Measurements from ENCODE around the gene TSPAN17.
"Not testable (repeated sequence)": the region's sequence is repeated elsewhere in the genome, so short reads cannot be mapped to it uniquely, and the experiment has no call there.

Gene TSPAN17

GRCh38 chr5:176694631-176695030 lies 47.3 kb downstream of the TSPAN17 start:
- Histone ChIP-seq H3K36me3 (ENCODE audit: control insufficient read depth, insufficient read depth, low read length) (no peaks in the 10 kb centered on the region), H3K4me3 (ENCODE audit: low read depth, low read length) (no peak overlapping the region), H3K9me3 (ENCODE audit: control insufficient read depth, insufficient read depth, low read length) (no peaks in the 10 kb centered on the region), H3K4me1 (ENCODE audit: control insufficient read depth, insufficient read depth, low read length) (peaks cover 25% of the 10 kb centered on the region), H3K27me3 (ENCODE audit: control insufficient read depth, insufficient read depth, low read length) (no peaks in the 10 kb centered on the region), H3K9ac (ENCODE audit: low read depth, low read length) (no peak overlapping the region)

GRCh38 chr5:176695073-176695472 lies 47.8 kb downstream of the TSPAN17 start:
- no peaks in the 10 kb centered on the region for H3K36me3 ChIP-seq (ENCODE audit: control insufficient read depth, insufficient read depth, low read length)
- H3K4me3 ChIP-seq (ENCODE audit: low read depth, low read length), result no peak overlapping the region
- no peak overlapping the region for H3K9ac ChIP-seq (ENCODE audit: low read depth, low read length)
- no peaks in the 10 kb centered on the region for H3K9me3 ChIP-seq (ENCODE audit: control insufficient read depth, insufficient read depth, low read length)
- no peaks in the 10 kb centered on the region for H3K27me3 ChIP-seq (ENCODE audit: control insufficient read depth, insufficient read depth, low read length)
- H3K4me1 ChIP-seq (ENCODE audit: control insufficient read depth, insufficient read depth, low read length), result peaks cover 26% of the 10 kb centered on the region

GRCh38 chr5:176697267-176697933 lies 50.1 kb downstream of the TSPAN17 start:
- H3K9me3 ChIP-seq (ENCODE audit: control insufficient read depth, insufficient read depth, low read length), result no peaks in the 10 kb centered on the region
- no peak overlapping the region for H3K9ac ChIP-seq (ENCODE audit: low read depth, low read length)
- H3K4me1 ChIP-seq (ENCODE audit: control insufficient read depth, insufficient read depth, low read length), result peaks cover 26% of the 10 kb centered on the region
- H3K36me3 ChIP-seq (ENCODE audit: control insufficient read depth, insufficient read depth, low read length), result no peaks in the 10 kb centered on the region
- no peaks in the 10 kb centered on the region for H3K27me3 ChIP-seq (ENCODE audit: control insufficient read depth, insufficient read depth, low read length)
- H3K4me3 ChIP-seq (ENCODE audit: low read depth, low read length), result no peak overlapping the region

GRCh38 chr5:176697934-176698538 lies 50.8 kb downstream of the TSPAN17 start:
- no peak overlapping the region for H3K4me3 ChIP-seq (ENCODE audit: low read depth, low read length)
- peaks cover 25% of the 10 kb centered on the region for H3K4me1 ChIP-seq (ENCODE audit: control insufficient read depth, insufficient read depth, low read length)
- H3K27me3 ChIP-seq (ENCODE audit: control insufficient read depth, insufficient read depth, low read length), result no peaks in the 10 kb centered on the region
- H3K9ac ChIP-seq (ENCODE audit: low read depth, low read length), result no peak overlapping the region
- H3K9me3 ChIP-seq (ENCODE audit: control insufficient read depth, insufficient read depth, low read length), result no peaks in the 10 kb centered on the region
- H3K36me3 ChIP-seq (ENCODE audit: control insufficient read depth, insufficient read depth, low read length), result no peaks in the 10 kb centered on the region

- not testable (repeated sequence) for H3K4me3 ChIP-seq (ENCODE audit: low read depth, low read length); H3K9ac ChIP-seq (ENCODE audit: low read depth, low read length); H3K36me3 ChIP-seq (ENCODE audit: control insufficient read depth, insufficient read depth, low read length); H3K9me3 ChIP-seq (ENCODE audit: control insufficient read depth, insufficient read depth, low read length); H3K27me3 ChIP-seq (ENCODE audit: control insufficient read depth, insufficient read depth, low read length)
- H3K4me1 ChIP-seq (ENCODE audit: control insufficient read depth, insufficient read depth, low read length), result peaks cover 20% of the 10 kb centered on the region
Measured at GRCh38 chr5:176699446-176699845, 52.2 kb downstream of the TSPAN17 start.

- H3K27me3 ChIP-seq (ENCODE audit: control insufficient read depth, insufficient read depth, low read length), result no peaks in the 10 kb centered on the region
- H3K9ac ChIP-seq (ENCODE audit: low read depth, low read length), result no peak overlapping the region
- peaks cover 20% of the 10 kb centered on the region for H3K4me1 ChIP-seq (ENCODE audit: control insufficient read depth, insufficient read depth, low read length)
- no peaks in the 10 kb centered on the region for H3K36me3 ChIP-seq (ENCODE audit: control insufficient read depth, insufficient read depth, low read length)
- no peaks in the 10 kb centered on the region for H3K9me3 ChIP-seq (ENCODE audit: control insufficient read depth, insufficient read depth, low read length)
- H3K4me3 ChIP-seq (ENCODE audit: low read depth, low read length), result no peak overlapping the region
Measured at GRCh38 chr5:176700239-176700847, 53.1 kb downstream of the TSPAN17 start.

GRCh38 chr5:176702671-176703641 lies 55.7 kb downstream of the TSPAN17 start:
- Histone ChIP-seq H3K9ac (ENCODE audit: low read depth, low read length) (no peak overlapping the region), H3K27me3 (ENCODE audit: control insufficient read depth, insufficient read depth, low read length) (no peaks in the 10 kb centered on the region), H3K4me1 (ENCODE audit: control insufficient read depth, insufficient read depth, low read length) (peaks cover 9% of the 10 kb centered on the region), H3K4me3 (ENCODE audit: low read depth, low read length) (no peak overlapping the region), H3K36me3 (ENCODE audit: control insufficient read depth, insufficient read depth, low read length) (no peaks in the 10 kb centered on the region), H3K9me3 (ENCODE audit: control insufficient read depth, insufficient read depth, low read length) (no peaks in the 10 kb centered on the region)

GRCh38 chr5:176703857-176704256 lies 56.6 kb downstream of the TSPAN17 start:
- H3K36me3 ChIP-seq (ENCODE audit: control insufficient read depth, insufficient read depth, low read length), result no peaks in the 10 kb centered on the region
- no peaks in the 10 kb centered on the region for H3K9me3 ChIP-seq (ENCODE audit: control insufficient read depth, insufficient read depth, low read length)
- H3K4me1 ChIP-seq (ENCODE audit: control insufficient read depth, insufficient read depth, low read length), result peaks cover 4% of the 10 kb centered on the region
- no peak overlapping the region for H3K4me3 ChIP-seq (ENCODE audit: low read depth, low read length)
- H3K27me3 ChIP-seq (ENCODE audit: control insufficient read depth, insufficient read depth, low read length), result no peaks in the 10 kb centered on the region
- H3K9ac ChIP-seq (ENCODE audit: low read depth, low read length), result no peak overlapping the region

- Histone ChIP-seq H3K4me3 (ENCODE audit: low read depth, low read length) (no peak overlapping the region), H3K9me3 (ENCODE audit: control insufficient read depth, insufficient read depth, low read length) (no peaks in the 10 kb centered on the region), H3K27me3 (ENCODE audit: control insufficient read depth, insufficient read depth, low read length) (no peaks in the 10 kb centered on the region), H3K9ac (ENCODE audit: low read depth, low read length) (no peak overlapping the region), H3K4me1 (ENCODE audit: control insufficient read depth, insufficient read depth, low read length) (peaks cover 4% of the 10 kb centered on the region), H3K36me3 (ENCODE audit: control insufficient read depth, insufficient read depth, low read length) (no peaks in the 10 kb centered on the region)
Measured at GRCh38 chr5:176704355-176704754, 57.1 kb downstream of the TSPAN17 start.

- Histone ChIP-seq H3K9me3 (ENCODE audit: control insufficient read depth, insufficient read depth, low read length) (no peaks in the 10 kb centered on the region), H3K4me3 (ENCODE audit: low read depth, low read length) (no peak overlapping the region), H3K27me3 (ENCODE audit: control insufficient read depth, insufficient read depth, low read length) (no peaks in the 10 kb centered on the region), H3K9ac (ENCODE audit: low read depth, low read length) (no peak overlapping the region), H3K36me3 (ENCODE audit: control insufficient read depth, insufficient read depth, low read length) (no peaks in the 10 kb centered on the region), H3K4me1 (ENCODE audit: control insufficient read depth, insufficient read depth, low read length) (peaks cover 4% of the 10 kb centered on the region)
Measured at GRCh38 chr5:176704817-176705216, 57.5 kb downstream of the TSPAN17 start.
